Heart left ventricle (tissue), 16 donors: ENCODE data around the gene MRPL27. TPM values are rescaled to one million over a fixed set of nuclear protein-coding genes. Genes with fewer than 3 reads are reported as not detected.

Experiments used
- ATAC-seq, 4 donors: fragments of 200-7000 bp; cut with Tn5 transposase; one replicate each; pipeline ENCODE4 v1.9.1; 2020 to 2022; ENCODE audit warnings: moderate library complexity in 4 of 4, mild to moderate bottlenecking in 3 of 4, moderate number of reproducible peaks in 1 of 4
- DNase-seq, 5 donors: peaks; one replicate each; pipeline ENCODE4 v3.0.0-alpha.2; 2020
- H3K27ac ChIP-seq, 12 donors: fragments of 200-600 bp; sonication (generic) in 4 of 12; one replicate each; pipeline versions ENCODE4 v1.5.0 to v1.8.0; 2016 to 2022; ENCODE audit warnings: mild to moderate bottlenecking in 2 of 12
- H3K27me3 ChIP-seq, 9 donors: fragments of 200-600 bp; sonication (generic) in 2 of 9; one replicate each; pipeline versions ENCODE4 v1.5.1 to v1.8.0; 2016 to 2022; ENCODE audit warnings: mild to moderate bottlenecking in 3 of 9
- H3K36me3 ChIP-seq, 9 donors: fragments of 200-600 bp; sonication (generic) in 2 of 9; one replicate each; pipeline versions ENCODE4 v1.5.0 to v1.8.0; 2018 to 2022; ENCODE audit warnings: mild to moderate bottlenecking in 2 of 9
- H3K4me1 ChIP-seq, 12 donors: fragments of 200-600 bp; sonication (generic) in 4 of 12; one replicate each; pipeline versions ENCODE4 v1.5.0 to v1.8.0; 2016 to 2022; ENCODE audit warnings: mild to moderate bottlenecking in 3 of 12
- H3K4me3 ChIP-seq, 12 donors: fragments of 200-600 bp; sonication (generic) in 4 of 12; one replicate each; pipeline versions ENCODE4 v1.5.0 to v1.8.0; 2017 to 2022; ENCODE audit warnings: mild to moderate bottlenecking in 9 of 12, moderate library complexity in 4 of 12
- H3K9me3 ChIP-seq, 12 donors: fragments of 200-600 bp; sonication (generic) in 4 of 12; one replicate each; pipeline versions ENCODE4 v1.5.0 to v1.8.0; 2016 to 2022; ENCODE audit warnings: mild to moderate bottlenecking in 1 of 12
- CTCF ChIP-seq, 12 donors: fragments of 200-600 bp; sonication (generic) in 4 of 12; IDR thresholded peaks; one replicate each; pipeline versions ENCODE4 v1.5.0 to v1.8.0; 2018 to 2022; ENCODE audit warnings: antibody characterized with exemption in 12 of 12, mild to moderate bottlenecking in 5 of 12
- POLR2A ChIP-seq, 2 donors: fragments of 450-650 bp; IDR thresholded peaks; one replicate each; pipeline ENCODE4 v1.6.1; 2017; ENCODE audit warnings: antibody characterized with exemption in 2 of 2, mild to moderate bottlenecking in 2 of 2, moderate library complexity in 2 of 2
- WGBS, 4 donors: extraction: QIAGEN DNeasy Blood & Tissue Kit in 2 of 4; methylation state at CpG; one replicate each; pipeline versions ENCODE4 v1.1.5 to v1.1.7; 2013 to 2018; 5-methylcytosine and 5-hydroxymethylcytosine counted together
- intact Hi-C, 10 donors: fragments of 100-400 bp; cut with DNase I; formaldehyde crosslinking; loops; one replicate each; pipeline versions ENCODE4 v1.11.1 to v1.14.2; 2022
- polyA plus RNA-seq, 2 donors: library from polyadenylated mRNA; stranded (reverse); fragments of 200-250 nt; gene quantifications; one replicate each; pipeline ENCODE4 v1.2.3, GENCODE V29; 2013
- total RNA-seq, 9 donors: library from RNA; depleted of rRNA in 2 of 9; stranded (reverse); fragments of >200 nt in 2 of 9; fragmentation: NEBNext Ultra II Directional in 3 of 9; extraction: Animal tissue kit (Norgen Biotek cat#: 25700) in 3 of 9; gene quantifications; one replicate each; pipeline versions ENCODE4 v1.1.0 to v1.2.4, GENCODE V29; 2016 to 2023
- donor health status: ischemic (EF 13 %, LVEDD 7.1; RV severe dilation, severe dysfunction).
- donor health status: healthy with polysubstance abuse.
- donor health status: DM: no; HTN: yes; CAD: no.
- donor health status: DM: no; HTN: no; CAD: no.
- donor health status: ischemic (EF 25% LVEDD 6.9; RV normal size, moderate dysfunction).
- donor health status: ischemic (EF 25% LVEDD 5.7; RV mildly dilated, moderate dysfunction).
- donor health status: healthy.
- donor health status: DM: yes; HTN: yes; CAD: no.
- donor health status: ischemic (EF 35%, LVEDD 5.7; RV mildly dilated, moderate dysfunction).
- donor health status: nonischemic (EF 11% LVEDD 7.7; RV severe dilation, severe dysfunction).
- donor health status: DM: yes; HTN: yes; CAD: no.
- donor health status: PGD.
- donor health status: ischemic (EF 29% LVEDD 5.4; RV normal size, mild dysfunction).
- donor health status: nonischemic (EF 23%, LVEDD 6.1; RV moderate dilation, normal function).

MRPL27 gene
- total and polyA plus RNA-seq, 11 donors, result 52.9 to 243 (median 74.5) TPM

DNA sequence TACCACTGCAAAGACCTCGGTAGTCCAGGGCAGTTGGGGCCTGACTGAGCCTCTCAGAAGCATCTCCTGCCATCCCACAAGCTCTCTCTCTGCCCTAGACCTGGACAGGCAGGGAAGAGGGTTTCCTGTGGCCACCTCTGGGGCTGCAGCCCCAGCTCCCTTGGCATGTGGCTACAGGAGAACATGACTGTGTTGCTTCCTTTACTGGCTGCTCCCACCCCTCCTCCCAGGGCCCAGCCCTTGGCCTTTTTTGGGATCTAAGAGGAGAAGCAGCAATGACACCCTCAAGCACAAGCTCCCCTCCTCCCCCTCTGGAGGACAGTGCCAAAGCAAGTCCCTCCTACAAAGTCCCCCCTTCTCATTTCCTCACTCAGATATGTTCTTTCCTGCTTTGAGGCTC lies 5.6 kb downstream of the MRPL27 start:
- TF ChIP-seq CTCF (IDR thresholded peaks at IDR 0.05) (no peak), POLR2A (IDR thresholded peaks at IDR 0.05) (no peak)
- DNase-seq (no peak), ATAC-seq (no peak)
- peaks cover 0 to 58% (median 54%) of the 10 kb centered on the region in 9 donors for H3K36me3 ChIP-seq
- no peak overlapping the region for H3K27ac ChIP-seq
- intact Hi-C loops, result loop anchor here in 3 of 10 donors (10.0 kb wide), 2 partner anchors 107 to 263 kb away; partner anchors contain the start of gene RSAD1 (in 2 of the 3)
- no peaks in the 10 kb centered on the region for H3K9me3 ChIP-seq
- WGBS, 4 donors, result 87 to 100% (median 93%) methylated on average over 1 of the region's 1 CpG
- no peak overlapping the region for H3K4me3 ChIP-seq
- H3K27me3 ChIP-seq, result no peaks in the 10 kb centered on the region
- H3K4me1 ChIP-seq, result peaks cover 0 to 46% (median 16%) of the 10 kb centered on the region in 12 donors

DNA sequence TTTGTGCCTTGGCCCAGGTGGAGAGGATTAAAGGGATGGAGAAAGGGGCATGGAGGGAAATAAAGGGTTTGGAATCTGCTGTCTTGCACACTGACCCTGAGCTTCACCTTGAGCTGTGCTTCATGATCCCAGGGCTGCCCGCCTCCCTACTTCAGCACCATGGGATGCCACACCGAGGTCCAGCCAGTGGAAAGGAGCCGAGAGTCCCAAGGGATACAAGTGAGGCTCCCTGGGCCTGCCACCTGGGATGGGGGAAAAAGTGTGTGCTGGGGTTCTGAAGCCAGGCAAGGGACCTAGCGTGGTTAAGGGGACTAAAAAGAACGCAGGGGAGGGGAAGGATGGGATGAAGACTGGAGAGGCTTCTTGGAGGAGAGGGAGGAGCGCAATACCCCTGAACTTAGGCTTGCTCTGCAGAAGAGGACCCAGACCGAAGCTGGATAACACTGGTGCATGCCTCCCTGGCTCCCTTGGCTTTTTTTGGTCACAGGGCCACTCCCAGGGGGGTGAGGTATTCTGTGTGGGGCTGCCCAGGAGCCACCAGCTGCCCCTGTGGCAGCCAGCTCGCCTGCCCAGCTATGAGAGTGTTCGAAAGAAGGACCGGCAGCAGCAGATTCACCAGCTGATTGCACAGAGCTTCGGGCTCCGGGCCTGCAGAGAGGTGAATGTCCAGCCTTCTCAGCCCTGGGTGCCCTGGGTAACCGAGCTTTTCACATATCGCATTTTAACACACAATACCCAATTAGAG lies 7.2 kb downstream of the MRPL27 start:
- peaks cover 0 to 63% (median 58%) of the 10 kb centered on the region in 9 donors for H3K36me3 ChIP-seq
- intact Hi-C loops, result loop anchor here in 3 of 10 donors (10.0 kb wide), 2 partner anchors 109 to 261 kb away; partner anchors contain the start of gene RSAD1 (in 2 of the 3)
- H3K9me3 ChIP-seq, result no peaks in the 10 kb centered on the region
- no peak overlapping the region for H3K27ac ChIP-seq
- H3K27me3 ChIP-seq, result no peaks in the 10 kb centered on the region
- ATAC-seq (no peak), DNase-seq (no peak)
- peaks cover 0 to 39% (median 8%) of the 10 kb centered on the region in 12 donors for H3K4me1 ChIP-seq
- H3K4me3 ChIP-seq, result no peak overlapping the region
- TF ChIP-seq CTCF (IDR thresholded peaks at IDR 0.05) (no peak), POLR2A (IDR thresholded peaks at IDR 0.05) (no peak)
- WGBS, 4 donors, result 85 to 90% (median 88%) methylated on average over 14 of the region's 14 CpGs

- H3K4me3 ChIP-seq, result no peak overlapping the region
- no peaks in the 10 kb centered on the region for H3K27me3 ChIP-seq
- H3K36me3 ChIP-seq, result peaks cover 0 to 61% (median 57%) of the 10 kb centered on the region in 9 donors
- no peak overlapping the region for H3K27ac ChIP-seq
- TF ChIP-seq POLR2A (IDR thresholded peaks at IDR 0.05) (no peak), CTCF (IDR thresholded peaks at IDR 0.05) (no peak)
- DNase-seq, result no peak
- intact Hi-C loops, result loop anchor here in 3 of 10 donors (10.0 kb wide), 2 partner anchors 110 to 260 kb away; partner anchors contain the start of gene RSAD1 (in 2 of the 3)
- ATAC-seq, result no peak
- WGBS, 4 donors, result 50 to 54% (median 53%) methylated on average over 2 of the region's 2 CpGs
- H3K9me3 ChIP-seq, result no peaks in the 10 kb centered on the region
- H3K4me1 ChIP-seq, result peaks cover 0 to 38% (median 8%) of the 10 kb centered on the region in 12 donors
These were observed 7.8 kb downstream of the MRPL27 start for GRCh38 chr17:50365165-50365564.

GRCh38 chr17:50364715-50365114 lies 8.3 kb downstream of the MRPL27 start:
- DNase-seq, result no peak
- Histone ChIP-seq H3K36me3 (peaks cover 0 to 61% (median 57%) of the 10 kb centered on the region in 9 donors), H3K9me3 (no peaks in the 10 kb centered on the region), H3K4me3 (no peak overlapping the region), H3K27me3 (no peaks in the 10 kb centered on the region), H3K4me1 (peaks cover 0 to 39% (median 8%) of the 10 kb centered on the region in 12 donors), H3K27ac (no peak overlapping the region)
- ATAC-seq, result no peak
- TF ChIP-seq CTCF (IDR thresholded peaks at IDR 0.05) (no peak), POLR2A (IDR thresholded peaks at IDR 0.05) (no peak)
- intact Hi-C loops, result loop anchor here in 4 of 10 donors (5.0 to 10.0 kb wide), 3 partner anchors 110 to 260 kb away; partner anchors contain the start of gene RSAD1 (in 3 of the 4)
- WGBS, 4 donors, result 66 to 73% (median 70%) methylated on average over 8 to 9 of the region's 9 CpGs
